ENCODE results near the gene REV3L. TPM values are rescaled to one million over a fixed set of nuclear protein-coding genes. Genes with fewer than 3 reads are reported as not detected.

REV3L gene
- total and polyA plus RNA-seq, 4 donors: 5.0 to 74.9 (median 41.2) TPM

GRCh38 chr6:111282515-111282914, 200.5 kb downstream of the REV3L start:
- Histone ChIP-seq H3K4me3 (ENCODE audit: low read length in 2 of 2) (no peak overlapping the region), H3K36me3 (ENCODE audit: control insufficient read depth in 1 of 2, insufficient read depth in 2 of 2, low read length in 1 of 2) (peaks cover 2 to 4% of the 10 kb centered on the region in 2 donors), H3K27ac (ENCODE audit: low read depth in 1 of 2, low read length in 2 of 2) (no peak overlapping the region), H3K9me3 (ENCODE audit: control insufficient read depth, low read length) (no peaks in the 10 kb centered on the region), H3K4me1 (ENCODE audit: control insufficient read depth in 1 of 2, insufficient read depth in 2 of 2, low read length in 2 of 2) (no peaks in the 10 kb centered on the region), H3K27me3 (ENCODE audit: control insufficient read depth in 1 of 2, insufficient read depth in 2 of 2, low read length in 1 of 2) (no peaks in the 10 kb centered on the region)
- intact Hi-C loops (cut with DNase I): no loop called here
- WGBS, 2 donors: 80 to 91% methylated on average over 1 of the region's 1 CpG
- ATAC-seq (ENCODE audit: low FRiP score) (no peak), DNase-seq (no peak)

GRCh38 chr6:111280445-111280955, 202.5 kb downstream of the REV3L start:
- Histone ChIP-seq H3K9me3 (ENCODE audit: control insufficient read depth, low read length) (no peaks in the 10 kb centered on the region), H3K4me3 (ENCODE audit: low read length in 2 of 2) (no peak overlapping the region), H3K36me3 (ENCODE audit: control insufficient read depth in 1 of 2, insufficient read depth in 2 of 2, low read length in 1 of 2) (peaks cover 5 to 11% of the 10 kb centered on the region in 2 donors), H3K27me3 (ENCODE audit: control insufficient read depth in 1 of 2, insufficient read depth in 2 of 2, low read length in 1 of 2) (no peaks in the 10 kb centered on the region), H3K27ac (ENCODE audit: low read depth in 1 of 2, low read length in 2 of 2) (no peak overlapping the region), H3K4me1 (ENCODE audit: control insufficient read depth in 1 of 2, insufficient read depth in 2 of 2, low read length in 2 of 2) (no peaks in the 10 kb centered on the region)
- DNase-seq: no peak
- intact Hi-C loops (cut with DNase I): no loop called here
- no peak for ATAC-seq (ENCODE audit: low FRiP score)
- 97 to 98% methylated on average over 4 of the region's 4 CpGs for WGBS, 2 donors

- intact Hi-C loops (cut with DNase I): no loop called here
- Histone ChIP-seq H3K27me3 (ENCODE audit: control insufficient read depth in 1 of 2, insufficient read depth in 2 of 2, low read length in 1 of 2) (no peaks in the 10 kb centered on the region), H3K9me3 (ENCODE audit: control insufficient read depth, low read length) (peaks cover 1% of the 10 kb centered on the region), H3K4me1 (ENCODE audit: control insufficient read depth in 1 of 2, insufficient read depth in 2 of 2, low read length in 2 of 2) (no peaks in the 10 kb centered on the region), H3K4me3 (ENCODE audit: low read length in 2 of 2) (no peak overlapping the region), H3K36me3 (ENCODE audit: control insufficient read depth in 1 of 2, insufficient read depth in 2 of 2, low read length in 1 of 2) (peaks cover 5 to 11% of the 10 kb centered on the region in 2 donors), H3K27ac (ENCODE audit: low read depth in 1 of 2, low read length in 2 of 2) (no peak overlapping the region)
- no peak for DNase-seq
- no peak for ATAC-seq (ENCODE audit: low FRiP score)
- WGBS, 2 donors: 82 to 86% methylated on average over 2 of the region's 2 CpGs
These were observed 204.3 kb downstream of the REV3L start for GRCh38 chr6:111278731-111279130.

- Histone ChIP-seq H3K4me3 (ENCODE audit: low read length in 2 of 2) (no peak overlapping the region), H3K36me3 (ENCODE audit: control insufficient read depth in 1 of 2, insufficient read depth in 2 of 2, low read length in 1 of 2) (peaks cover 4 to 11% of the 10 kb centered on the region in 2 donors), H3K4me1 (ENCODE audit: control insufficient read depth in 1 of 2, insufficient read depth in 2 of 2, low read length in 2 of 2) (no peaks in the 10 kb centered on the region), H3K27me3 (ENCODE audit: control insufficient read depth in 1 of 2, insufficient read depth in 2 of 2, low read length in 1 of 2) (no peaks in the 10 kb centered on the region), H3K27ac (ENCODE audit: low read depth in 1 of 2, low read length in 2 of 2) (no peak overlapping the region), H3K9me3 (ENCODE audit: control insufficient read depth, low read length) (peaks cover 2% of the 10 kb centered on the region)
- intact Hi-C loops (cut with DNase I): no loop called here
- WGBS, 2 donors: 90 to 91% methylated on average over 1 of the region's 1 CpG
- ATAC-seq (ENCODE audit: low FRiP score) (no peak), DNase-seq (no peak)
These were observed 205.2 kb downstream of the REV3L start for GRCh38 chr6:111277819-111278218.

- no peak overlapping the region for H3K27ac ChIP-seq (ENCODE audit: low read depth in 1 of 2, low read length in 2 of 2)
- H3K4me3 ChIP-seq (ENCODE audit: low read length in 2 of 2): no peak overlapping the region
- H3K4me1 ChIP-seq (ENCODE audit: control insufficient read depth in 1 of 2, insufficient read depth in 2 of 2, low read length in 2 of 2): no peaks in the 10 kb centered on the region
- intact Hi-C loops (cut with DNase I): no loop called here
- H3K36me3 ChIP-seq (ENCODE audit: control insufficient read depth in 1 of 2, insufficient read depth in 2 of 2, low read length in 1 of 2): peaks cover 4 to 11% of the 10 kb centered on the region in 2 donors
- H3K27me3 ChIP-seq (ENCODE audit: control insufficient read depth in 1 of 2, insufficient read depth in 2 of 2, low read length in 1 of 2): no peaks in the 10 kb centered on the region
- H3K9me3 ChIP-seq (ENCODE audit: control insufficient read depth, low read length): peaks cover 2% of the 10 kb centered on the region
- no peak for ATAC-seq (ENCODE audit: low FRiP score)
- 94 to 95% methylated on average over 3 of the region's 3 CpGs for WGBS, 2 donors
- no peak for DNase-seq
These were observed 206.3 kb downstream of the REV3L start for GRCh38 chr6:111276736-111277135.

- Histone ChIP-seq H3K4me1 (ENCODE audit: control insufficient read depth in 1 of 2, insufficient read depth in 2 of 2, low read length in 2 of 2) (no peaks in the 10 kb centered on the region), H3K27me3 (ENCODE audit: control insufficient read depth in 1 of 2, insufficient read depth in 2 of 2, low read length in 1 of 2) (no peaks in the 10 kb centered on the region), H3K27ac (ENCODE audit: low read depth in 1 of 2, low read length in 2 of 2) (no peak overlapping the region), H3K9me3 (ENCODE audit: control insufficient read depth, low read length) (peaks cover 2% of the 10 kb centered on the region), H3K36me3 (ENCODE audit: control insufficient read depth in 1 of 2, insufficient read depth in 2 of 2, low read length in 1 of 2) (peaks cover 4 to 11% of the 10 kb centered on the region in 2 donors), H3K4me3 (ENCODE audit: low read length in 2 of 2) (no peak overlapping the region)
- intact Hi-C loops (cut with DNase I): no loop called here
- DNase-seq (no peak), ATAC-seq (ENCODE audit: low FRiP score) (no peak)
- WGBS, 2 donors: 99 to 100% methylated on average over 2 of the region's 2 CpGs
These were observed 206.7 kb downstream of the REV3L start for GRCh38 chr6:111276335-111276734.

GRCh38 chr6:111274593-111275217, 208.3 kb downstream of the REV3L start:
- ATAC-seq (ENCODE audit: low FRiP score): no peak
- H3K9me3 ChIP-seq (ENCODE audit: control insufficient read depth, low read length): peaks cover 2% of the 10 kb centered on the region
- H3K36me3 ChIP-seq (ENCODE audit: control insufficient read depth in 1 of 2, insufficient read depth in 2 of 2, low read length in 1 of 2): peaks cover 6 to 11% of the 10 kb centered on the region in 2 donors
- no peaks in the 10 kb centered on the region for H3K4me1 ChIP-seq (ENCODE audit: control insufficient read depth in 1 of 2, insufficient read depth in 2 of 2, low read length in 2 of 2)
- intact Hi-C loops (cut with DNase I): no loop called here
- WGBS, 2 donors: 98 to 100% methylated on average over 3 of the region's 3 CpGs
- no peak for DNase-seq
- no peak overlapping the region for H3K27ac ChIP-seq (ENCODE audit: low read depth in 1 of 2, low read length in 2 of 2)
- H3K27me3 ChIP-seq (ENCODE audit: control insufficient read depth in 1 of 2, insufficient read depth in 2 of 2, low read length in 1 of 2): no peaks in the 10 kb centered on the region
- no peak overlapping the region for H3K4me3 ChIP-seq (ENCODE audit: low read length in 2 of 2)

GRCh38 chr6:111270121-111270520, 212.9 kb downstream of the REV3L start:
- no peak overlapping the region for H3K27ac ChIP-seq (ENCODE audit: low read depth in 1 of 2, low read length in 2 of 2)
- H3K4me1 ChIP-seq (ENCODE audit: control insufficient read depth in 1 of 2, insufficient read depth in 2 of 2, low read length in 2 of 2): no peaks in the 10 kb centered on the region
- H3K27me3 ChIP-seq (ENCODE audit: control insufficient read depth in 1 of 2, insufficient read depth in 2 of 2, low read length in 1 of 2): no peaks in the 10 kb centered on the region
- ATAC-seq (ENCODE audit: low FRiP score) (no peak), DNase-seq (no peak)
- H3K9me3 ChIP-seq (ENCODE audit: control insufficient read depth, low read length): peaks cover 2% of the 10 kb centered on the region
- intact Hi-C loops (cut with DNase I): no loop called here
- H3K36me3 ChIP-seq (ENCODE audit: control insufficient read depth in 1 of 2, insufficient read depth in 2 of 2, low read length in 1 of 2): peaks cover 6 to 9% of the 10 kb centered on the region in 2 donors
- 98 to 99% methylated on average over 4 of the region's 4 CpGs for WGBS, 2 donors
- H3K4me3 ChIP-seq (ENCODE audit: low read length in 2 of 2): no peak overlapping the region

GRCh38 chr6:111269401-111269970, 213.5 kb downstream of the REV3L start:
- intact Hi-C loops (cut with DNase I): loop anchor here in 1 of 2 donors (10.0 kb wide), 1 partner anchor 375 kb away; no protein-coding TSS in a partner anchor
- H3K4me3 ChIP-seq (ENCODE audit: low read length in 2 of 2): no peak overlapping the region
- H3K27me3 ChIP-seq (ENCODE audit: control insufficient read depth in 1 of 2, insufficient read depth in 2 of 2, low read length in 1 of 2): no peaks in the 10 kb centered on the region
- H3K9me3 ChIP-seq (ENCODE audit: control insufficient read depth, low read length): peaks cover 2% of the 10 kb centered on the region
- 93 to 97% methylated on average over 1 of the region's 1 CpG for WGBS, 2 donors
- H3K27ac ChIP-seq (ENCODE audit: low read depth in 1 of 2, low read length in 2 of 2): no peak overlapping the region
- DNase-seq: no peak
- H3K36me3 ChIP-seq (ENCODE audit: control insufficient read depth in 1 of 2, insufficient read depth in 2 of 2, low read length in 1 of 2): peaks cover 6 to 9% of the 10 kb centered on the region in 2 donors
- no peaks in the 10 kb centered on the region for H3K4me1 ChIP-seq (ENCODE audit: control insufficient read depth in 1 of 2, insufficient read depth in 2 of 2, low read length in 2 of 2)
- ATAC-seq (ENCODE audit: low FRiP score): no peak
